ENCODE data around the gene PPM1H. TPM values are rescaled to one million over a fixed set of nuclear protein-coding genes. Genes with fewer than 3 reads are reported as not detected.

Gene PPM1H
- total RNA-seq, 2 experiments from 2014 or later = 0.07 TPM; not detected in 1

DNA sequence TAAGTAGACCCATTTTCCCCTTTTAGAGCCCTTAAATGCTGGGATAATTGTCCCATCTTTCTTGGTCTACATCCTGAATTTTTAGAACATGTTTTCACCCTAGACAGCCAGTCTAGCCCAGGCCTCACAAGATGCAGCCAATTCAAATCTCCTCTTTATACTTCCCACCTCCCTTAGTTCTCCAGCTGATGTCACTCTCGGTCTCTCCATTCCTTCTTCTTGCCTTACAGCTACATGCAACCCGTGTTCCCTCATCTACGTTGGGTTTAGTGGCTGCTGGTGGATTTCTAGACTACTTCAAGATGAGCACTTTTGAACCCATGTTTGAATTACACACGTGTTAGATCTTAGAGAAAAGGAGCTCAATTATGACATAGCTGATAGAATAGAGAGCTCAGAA, 132.0 kb downstream of the PPM1H start:
- intact Hi-C loops (cut with micrococcal nuclease) = no loop called here
- TF ChIP-seq, protein P1, sequence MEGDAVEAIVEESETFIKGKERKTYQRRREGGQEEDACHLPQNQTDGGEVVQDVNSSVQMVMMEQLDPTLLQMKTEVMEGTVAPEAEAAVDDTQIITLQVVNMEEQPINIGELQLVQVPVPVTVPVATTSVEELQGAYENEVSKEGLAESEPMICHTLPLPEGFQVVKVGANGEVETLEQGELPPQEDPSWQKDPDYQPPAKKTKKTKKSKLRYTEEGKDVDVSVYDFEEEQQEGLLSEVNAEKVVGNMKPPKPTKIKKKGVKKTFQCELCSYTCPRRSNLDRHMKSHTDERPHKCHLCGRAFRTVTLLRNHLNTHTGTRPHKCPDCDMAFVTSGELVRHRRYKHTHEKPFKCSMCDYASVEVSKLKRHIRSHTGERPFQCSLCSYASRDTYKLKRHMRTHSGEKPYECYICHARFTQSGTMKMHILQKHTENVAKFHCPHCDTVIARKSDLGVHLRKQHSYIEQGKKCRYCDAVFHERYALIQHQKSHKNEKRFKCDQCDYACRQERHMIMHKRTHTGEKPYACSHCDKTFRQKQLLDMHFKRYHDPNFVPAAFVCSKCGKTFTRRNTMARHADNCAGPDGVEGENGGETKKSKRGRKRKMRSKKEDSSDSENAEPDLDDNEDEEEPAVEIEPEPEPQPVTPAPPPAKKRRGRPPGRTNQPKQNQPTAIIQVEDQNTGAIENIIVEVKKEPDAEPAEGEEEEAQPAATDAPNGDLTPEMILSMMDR (IDR thresholded peaks at IDR 0.05) = no peak
- Mint-ChIP-seq H3K4me1 (ENCODE audit: low read depth) (peaks cover 2% of the 10 kb centered on the region), H3K9me3 (no peaks in the 10 kb centered on the region), H3K36me3 (ENCODE audit: low read depth) (no peaks in the 10 kb centered on the region), H3K27ac (no peak overlapping the region), H3K4me3 (no peak overlapping the region), H3K27me3 (no peaks in the 10 kb centered on the region)
- DNase-seq (no peak), ATAC-seq (no peak)
- POLR2A ChIA-PET = interaction anchor here (0.6 kb wide), 1 partner anchor 9 kb away, joined by 4 read pairs; no protein-coding TSS in a partner anchor
- CTCF ChIA-PET = interaction anchor here (1.2 to 2.9 kb wide), 5 partner anchors 9 to 366 kb away, joined by 3 to 13 read pairs (median 5); no protein-coding TSS in a partner anchor

DNA sequence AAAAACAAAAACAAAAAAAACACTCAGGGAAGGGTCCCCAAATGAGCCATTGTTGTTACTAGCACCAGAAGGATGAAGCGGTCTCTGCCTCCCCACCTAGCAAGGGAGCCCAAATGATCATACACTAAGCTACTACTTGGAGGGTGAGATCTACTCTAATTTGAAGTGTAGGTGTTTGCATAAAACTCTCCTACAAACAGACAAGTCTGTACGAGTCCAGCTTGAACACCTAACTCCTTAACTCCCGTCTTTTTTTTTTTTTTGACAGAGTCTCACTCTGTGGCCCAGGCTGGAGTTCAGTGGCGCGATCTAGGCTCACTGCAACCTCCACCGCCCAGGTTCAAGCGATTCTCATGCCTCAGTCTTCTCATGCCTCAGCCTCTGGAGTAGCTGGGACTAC, 132.6 kb downstream of the PPM1H start:
- intact Hi-C loops (cut with micrococcal nuclease) = no loop called here
- ChIA-PET POLR2A (interaction anchor here (0.6 kb wide), 1 partner anchor 8 kb away, joined by 4 read pairs; no protein-coding TSS in a partner anchor), CTCF (interaction anchor here (1.4 to 2.9 kb wide), 4 partner anchors 8 to 366 kb away, joined by 3 to 13 read pairs (median 7); no protein-coding TSS in a partner anchor)
- H3K9me3 Mint-ChIP-seq = no peaks in the 10 kb centered on the region
- H3K27ac Mint-ChIP-seq = no peak overlapping the region
- H3K4me1 Mint-ChIP-seq (ENCODE audit: low read depth) = no peaks in the 10 kb centered on the region
- no peak overlapping the region for H3K4me3 Mint-ChIP-seq
- H3K36me3 Mint-ChIP-seq (ENCODE audit: low read depth) = no peaks in the 10 kb centered on the region
- DNase-seq (no peak), ATAC-seq (no peak)
- TF ChIP-seq, protein P1 (IDR thresholded peaks at IDR 0.05) = no peak
- no peaks in the 10 kb centered on the region for H3K27me3 Mint-ChIP-seq

DNA sequence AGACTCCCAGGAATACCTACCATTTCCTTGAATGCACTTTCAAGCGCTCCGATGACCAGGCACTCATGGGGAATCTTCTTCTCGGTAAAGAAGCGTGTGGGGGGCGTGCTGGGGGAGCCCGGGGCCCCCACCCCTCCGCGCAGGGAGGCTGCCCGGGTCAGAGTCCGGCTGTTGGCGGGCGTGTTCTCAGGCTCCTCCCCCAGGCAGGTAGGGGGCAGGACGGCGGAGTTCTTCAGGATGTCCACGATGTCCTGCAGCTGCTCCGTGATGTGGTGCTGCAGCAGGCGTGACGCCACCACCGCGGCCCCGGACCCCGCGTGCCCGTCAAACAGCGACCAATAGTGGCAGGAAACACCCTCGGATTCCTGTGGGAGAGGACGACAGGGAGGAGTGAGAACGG, 133.2 kb downstream of the PPM1H start:
- no peaks in the 10 kb centered on the region for H3K4me1 Mint-ChIP-seq (ENCODE audit: low read depth)
- intact Hi-C loops (cut with micrococcal nuclease) = no loop called here
- TF ChIP-seq, protein P1 (IDR thresholded peaks at IDR 0.05) = no peak
- no peaks in the 10 kb centered on the region for H3K9me3 Mint-ChIP-seq
- H3K27ac Mint-ChIP-seq = no peak overlapping the region
- H3K4me3 Mint-ChIP-seq = no peak overlapping the region
- ChIA-PET POLR2A (no interaction called here), CTCF (interaction anchor here (1.9 kb wide), 1 partner anchor 364 kb away, joined by 9 read pairs; no protein-coding TSS in a partner anchor)
- ATAC-seq (no peak), DNase-seq (no peak)
- H3K27me3 Mint-ChIP-seq = no peaks in the 10 kb centered on the region
- H3K36me3 Mint-ChIP-seq (ENCODE audit: low read depth) = no peaks in the 10 kb centered on the region

DNA sequence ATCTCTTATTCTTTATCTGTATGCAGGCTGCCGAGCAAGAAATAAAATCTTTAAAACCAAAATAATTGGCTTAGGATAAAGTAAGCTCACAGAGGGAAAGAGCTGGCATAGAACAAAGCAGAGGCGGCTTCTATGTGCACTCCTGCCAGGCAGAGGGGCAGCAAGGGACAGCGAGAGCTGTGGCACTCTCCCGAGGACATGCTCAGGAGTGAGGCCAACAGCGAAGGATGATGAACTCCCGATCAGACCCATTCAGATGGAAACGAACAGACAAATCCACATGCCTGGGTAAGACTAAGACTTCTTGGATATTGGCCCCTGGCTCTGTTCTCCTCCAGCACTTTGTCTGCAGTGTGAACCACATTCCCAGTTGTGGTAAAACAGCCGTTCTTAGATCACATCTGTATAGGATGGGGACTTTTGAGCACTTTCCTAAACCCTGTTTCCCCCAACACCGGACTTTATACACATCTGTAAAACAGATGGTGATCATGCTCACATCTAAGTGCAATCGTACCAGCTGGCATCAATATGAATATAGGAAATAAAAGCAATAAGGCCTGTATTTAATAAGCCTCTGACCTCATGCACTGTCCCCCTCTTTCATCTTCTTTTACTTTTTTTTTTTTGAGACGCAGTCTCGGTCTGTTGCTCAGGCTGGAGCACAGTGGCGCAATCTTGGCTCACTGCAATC, 134.1 kb downstream of the PPM1H start:
- intact Hi-C loops (cut with micrococcal nuclease) = no loop called here
- H3K36me3 Mint-ChIP-seq (ENCODE audit: low read depth) = no peaks in the 10 kb centered on the region
- ChIA-PET CTCF (interaction anchor here (0.7 to 7.7 kb wide), 6 partner anchors 11 to 364 kb away, joined by 3 to 123 read pairs (median 4); no protein-coding TSS in a partner anchor), POLR2A (no interaction called here)
- no peaks in the 10 kb centered on the region for H3K9me3 Mint-ChIP-seq
- no peak overlapping the region for H3K4me3 Mint-ChIP-seq
- no peak overlapping the region for H3K27ac Mint-ChIP-seq
- TF ChIP-seq, protein P1 (IDR thresholded peaks at IDR 0.05) = no peak
- no peaks in the 10 kb centered on the region for H3K4me1 Mint-ChIP-seq (ENCODE audit: low read depth)
- no peak for ATAC-seq
- no peaks in the 10 kb centered on the region for H3K27me3 Mint-ChIP-seq
- no peak for DNase-seq

DNA sequence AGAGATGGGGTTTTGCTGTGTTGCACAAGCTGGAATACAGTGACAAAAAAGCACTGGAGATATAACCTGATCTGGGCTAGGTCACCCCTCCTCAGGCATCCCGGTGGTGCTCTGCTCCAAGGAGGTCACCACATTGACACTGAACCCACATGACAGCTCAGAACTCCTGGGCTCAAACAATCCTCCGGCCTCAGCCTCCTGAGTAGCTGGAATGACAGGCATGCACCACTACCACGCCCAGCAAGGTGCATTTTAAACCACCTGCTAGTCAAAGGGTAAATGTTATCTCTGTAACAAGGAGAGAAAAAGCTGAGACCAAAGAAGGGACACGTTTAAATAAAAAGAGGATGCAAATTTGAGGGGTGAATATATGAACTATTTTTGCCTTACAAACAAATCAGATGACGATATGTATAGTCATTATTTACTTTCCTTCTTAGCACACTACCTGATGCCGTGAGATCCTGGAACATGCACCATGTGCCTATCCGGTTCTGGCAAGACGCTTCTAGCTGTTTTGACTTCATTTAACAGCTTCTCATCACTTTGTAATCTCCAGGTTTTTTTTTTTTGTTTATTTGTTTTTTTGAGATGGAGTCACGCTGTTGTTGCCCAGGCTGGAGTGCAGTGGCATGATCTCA, 135.1 kb downstream of the PPM1H start:
- TF ChIP-seq, protein P1 (IDR thresholded peaks at IDR 0.05) = no peak
- Mint-ChIP-seq H3K4me1 (ENCODE audit: low read depth) (no peaks in the 10 kb centered on the region), H3K27ac (no peak overlapping the region), H3K27me3 (peaks cover 3% of the 10 kb centered on the region), H3K36me3 (ENCODE audit: low read depth) (no peaks in the 10 kb centered on the region), H3K9me3 (no peaks in the 10 kb centered on the region), H3K4me3 (no peak overlapping the region)
- DNase-seq (no peak), ATAC-seq (no peak)
- intact Hi-C loops (cut with micrococcal nuclease) = no loop called here
- ChIA-PET CTCF (interaction anchor here (0.6 to 7.7 kb wide), 29 partner anchors 8 to 581 kb away, joined by 3 to 128 read pairs (median 4); no protein-coding TSS in a partner anchor), POLR2A (no interaction called here)

All from activated CD8-positive, alpha-beta T cell treated with anti-CD3 and anti-CD28 coated beads for 36 hours (primary cell).